Measurements from ENCODE around the gene AFAP1L1.

DNA sequence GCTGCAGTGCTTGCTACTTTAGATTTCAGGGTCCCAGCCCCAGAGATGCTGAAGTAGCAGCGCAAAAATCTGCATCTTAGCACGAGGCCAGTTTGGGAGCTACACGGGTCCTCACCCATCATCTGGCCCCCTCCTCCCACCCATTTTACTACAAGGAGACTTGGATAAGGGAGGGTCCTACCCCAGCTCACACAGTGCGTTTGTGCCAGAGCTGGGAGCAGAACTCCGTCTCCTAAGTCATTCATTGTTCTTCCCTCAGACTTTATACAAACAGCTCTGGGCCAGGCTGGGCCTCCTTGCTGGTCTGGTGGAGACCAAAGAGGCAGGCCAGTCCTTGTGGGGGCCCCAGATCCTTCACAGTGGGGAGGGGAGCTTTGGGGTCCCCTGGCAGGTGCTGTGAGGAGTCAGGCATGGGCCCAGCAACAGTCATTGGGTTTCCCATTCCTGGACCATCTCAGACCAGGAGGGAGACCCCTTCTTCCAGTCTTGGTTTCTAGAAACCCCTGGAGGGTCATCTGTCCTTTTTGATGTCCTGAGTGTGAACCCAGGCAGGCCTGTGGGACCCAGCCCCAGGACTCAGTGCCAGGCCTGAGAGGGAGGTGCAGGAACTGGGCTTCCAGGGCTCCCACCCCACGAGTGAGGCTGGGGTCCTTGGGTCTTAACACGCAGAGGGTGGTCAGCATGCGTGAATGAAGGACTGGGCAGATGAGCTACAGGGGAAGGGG lies 109.8 kb downstream of the AFAP1L1 start:
- TF ChIP-seq, protein P1, sequence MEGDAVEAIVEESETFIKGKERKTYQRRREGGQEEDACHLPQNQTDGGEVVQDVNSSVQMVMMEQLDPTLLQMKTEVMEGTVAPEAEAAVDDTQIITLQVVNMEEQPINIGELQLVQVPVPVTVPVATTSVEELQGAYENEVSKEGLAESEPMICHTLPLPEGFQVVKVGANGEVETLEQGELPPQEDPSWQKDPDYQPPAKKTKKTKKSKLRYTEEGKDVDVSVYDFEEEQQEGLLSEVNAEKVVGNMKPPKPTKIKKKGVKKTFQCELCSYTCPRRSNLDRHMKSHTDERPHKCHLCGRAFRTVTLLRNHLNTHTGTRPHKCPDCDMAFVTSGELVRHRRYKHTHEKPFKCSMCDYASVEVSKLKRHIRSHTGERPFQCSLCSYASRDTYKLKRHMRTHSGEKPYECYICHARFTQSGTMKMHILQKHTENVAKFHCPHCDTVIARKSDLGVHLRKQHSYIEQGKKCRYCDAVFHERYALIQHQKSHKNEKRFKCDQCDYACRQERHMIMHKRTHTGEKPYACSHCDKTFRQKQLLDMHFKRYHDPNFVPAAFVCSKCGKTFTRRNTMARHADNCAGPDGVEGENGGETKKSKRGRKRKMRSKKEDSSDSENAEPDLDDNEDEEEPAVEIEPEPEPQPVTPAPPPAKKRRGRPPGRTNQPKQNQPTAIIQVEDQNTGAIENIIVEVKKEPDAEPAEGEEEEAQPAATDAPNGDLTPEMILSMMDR (IDR thresholded peaks at IDR 0.05; ENCODE audit: low read depth, low read length, missing input control), result no peak
- TF ChIP-seq, protein P2, sequence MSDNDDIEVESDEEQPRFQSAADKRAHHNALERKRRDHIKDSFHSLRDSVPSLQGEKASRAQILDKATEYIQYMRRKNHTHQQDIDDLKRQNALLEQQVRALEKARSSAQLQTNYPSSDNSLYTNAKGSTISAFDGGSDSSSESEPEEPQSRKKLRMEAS (IDR thresholded peaks at IDR 0.05), result no peak
- TF ChIP-seq GABPA (IDR thresholded peaks at IDR 0.05 in 1 of 2, conservative IDR thresholded peaks at IDR 0.05 in 1 of 2), result no peak
- TF ChIP-seq HNF4A (conservative IDR thresholded peaks at IDR 0.05), result no peak
- TF ChIP-seq, protein P3, sequence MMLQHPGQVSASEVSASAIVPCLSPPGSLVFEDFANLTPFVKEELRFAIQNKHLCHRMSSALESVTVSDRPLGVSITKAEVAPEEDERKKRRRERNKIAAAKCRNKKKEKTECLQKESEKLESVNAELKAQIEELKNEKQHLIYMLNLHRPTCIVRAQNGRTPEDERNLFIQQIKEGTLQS (IDR thresholded peaks at IDR 0.05), result no peak
- TF ChIP-seq, protein P4, sequence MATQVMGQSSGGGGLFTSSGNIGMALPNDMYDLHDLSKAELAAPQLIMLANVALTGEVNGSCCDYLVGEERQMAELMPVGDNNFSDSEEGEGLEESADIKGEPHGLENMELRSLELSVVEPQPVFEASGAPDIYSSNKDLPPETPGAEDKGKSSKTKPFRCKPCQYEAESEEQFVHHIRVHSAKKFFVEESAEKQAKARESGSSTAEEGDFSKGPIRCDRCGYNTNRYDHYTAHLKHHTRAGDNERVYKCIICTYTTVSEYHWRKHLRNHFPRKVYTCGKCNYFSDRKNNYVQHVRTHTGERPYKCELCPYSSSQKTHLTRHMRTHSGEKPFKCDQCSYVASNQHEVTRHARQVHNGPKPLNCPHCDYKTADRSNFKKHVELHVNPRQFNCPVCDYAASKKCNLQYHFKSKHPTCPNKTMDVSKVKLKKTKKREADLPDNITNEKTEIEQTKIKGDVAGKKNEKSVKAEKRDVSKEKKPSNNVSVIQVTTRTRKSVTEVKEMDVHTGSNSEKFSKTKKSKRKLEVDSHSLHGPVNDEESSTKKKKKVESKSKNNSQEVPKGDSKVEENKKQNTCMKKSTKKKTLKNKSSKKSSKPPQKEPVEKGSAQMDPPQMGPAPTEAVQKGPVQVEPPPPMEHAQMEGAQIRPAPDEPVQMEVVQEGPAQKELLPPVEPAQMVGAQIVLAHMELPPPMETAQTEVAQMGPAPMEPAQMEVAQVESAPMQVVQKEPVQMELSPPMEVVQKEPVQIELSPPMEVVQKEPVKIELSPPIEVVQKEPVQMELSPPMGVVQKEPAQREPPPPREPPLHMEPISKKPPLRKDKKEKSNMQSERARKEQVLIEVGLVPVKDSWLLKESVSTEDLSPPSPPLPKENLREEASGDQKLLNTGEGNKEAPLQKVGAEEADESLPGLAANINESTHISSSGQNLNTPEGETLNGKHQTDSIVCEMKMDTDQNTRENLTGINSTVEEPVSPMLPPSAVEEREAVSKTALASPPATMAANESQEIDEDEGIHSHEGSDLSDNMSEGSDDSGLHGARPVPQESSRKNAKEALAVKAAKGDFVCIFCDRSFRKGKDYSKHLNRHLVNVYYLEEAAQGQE (IDR thresholded peaks at IDR 0.05), result no peak
- TF ChIP-seq JUND (IDR thresholded peaks at IDR 0.05), result no peak
- no peak for TF ChIP-seq YY1 (IDR thresholded peaks at IDR 0.05)
- TF ChIP-seq FOXA1 (IDR thresholded peaks at IDR 0.05), result no peak
- no peak for TF ChIP-seq RAD21 (IDR thresholded peaks at IDR 0.05)
- TF ChIP-seq, protein P5, sequence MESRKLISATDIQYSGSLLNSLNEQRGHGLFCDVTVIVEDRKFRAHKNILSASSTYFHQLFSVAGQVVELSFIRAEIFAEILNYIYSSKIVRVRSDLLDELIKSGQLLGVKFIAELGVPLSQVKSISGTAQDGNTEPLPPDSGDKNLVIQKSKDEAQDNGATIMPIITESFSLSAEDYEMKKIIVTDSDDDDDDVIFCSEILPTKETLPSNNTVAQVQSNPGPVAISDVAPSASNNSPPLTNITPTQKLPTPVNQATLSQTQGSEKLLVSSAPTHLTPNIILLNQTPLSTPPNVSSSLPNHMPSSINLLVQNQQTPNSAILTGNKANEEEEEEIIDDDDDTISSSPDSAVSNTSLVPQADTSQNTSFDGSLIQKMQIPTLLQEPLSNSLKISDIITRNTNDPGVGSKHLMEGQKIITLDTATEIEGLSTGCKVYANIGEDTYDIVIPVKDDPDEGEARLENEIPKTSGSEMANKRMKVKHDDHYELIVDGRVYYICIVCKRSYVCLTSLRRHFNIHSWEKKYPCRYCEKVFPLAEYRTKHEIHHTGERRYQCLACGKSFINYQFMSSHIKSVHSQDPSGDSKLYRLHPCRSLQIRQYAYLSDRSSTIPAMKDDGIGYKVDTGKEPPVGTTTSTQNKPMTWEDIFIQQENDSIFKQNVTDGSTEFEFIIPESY (IDR thresholded peaks at IDR 0.05), result no peak

Data from liver (tissue), 3 donors.